A549 (cell line): ENCODE measurements around the gene LRRC70. TPM values are rescaled to one million over a fixed set of nuclear protein-coding genes. Genes with fewer than 3 reads are reported as not detected.

Experiments
- ATAC-seq, 2 experiments: fragments of 200-7000 bp in 1 of 2; fragments of >200 bp in 1 of 2; cut with Nextera tagmentation in 1 of 2; cut with Tn5 transposase in 1 of 2; 3 replicates each; pipeline versions ENCODE4 v1.8.0 to v1.9.1; 2018 to 2020; ENCODE audit warnings: mild to moderate bottlenecking in 1 of 2, moderate library complexity in 1 of 2
- CTCF ChIA-PET: fragments of 300-600 bp; sonication (Branson Sonifier 250); formaldehyde crosslinking; extraction: SDS; loops from one replicate; lab custom pipeline; 2021; ENCODE audit warnings: antibody characterized with exemption, inconsistent platforms; lab: Yijun Ruan, JAX
- POLR2A ChIA-PET: fragments of 350-600 bp; formaldehyde crosslinking; extraction: SDS; loops from one replicate; lab custom pipeline; 2021; ENCODE audit warnings: antibody characterized with exemption, inconsistent platforms; lab: Yijun Ruan, JAX
- DNase-seq, 2 experiments: peaks; one replicate each; pipeline versions ENCODE4 v3.0.0 to v3.0.0-alpha.2; 2011 to 2016; ENCODE audit warnings: low read depth in 1 of 2, low spot score in 1 of 2
- FAIRE-seq: peaks from 2 replicates; lab custom pipeline; 2011; peaks lifted over from hg19 to GRCh38; lab: Jason Lieb, UNC
- H3K27ac ChIP-seq, 2 experiments: fragments of >200 bp; sonication (Bioruptor Twin); formaldehyde crosslinking; 3 replicates each; pipeline ENCODE4 v1.5.1; 2016 to 2017
- H3K4me1 ChIP-seq: fragments of >200 bp; sonication (Bioruptor Twin); formaldehyde crosslinking; 3 replicates; pipeline ENCODE4 v1.6.1; 2016
- H3K4me2 ChIP-seq: fragments of >200 bp; sonication (Bioruptor Twin); formaldehyde crosslinking; 3 replicates; pipeline ENCODE4 v1.6.1; 2016
- H3K4me3 ChIP-seq: fragments of >200 bp; sonication (Bioruptor Twin); formaldehyde crosslinking; 3 replicates; pipeline ENCODE4 v1.5.1; 2016
- H3K9me3 ChIP-seq: fragments of >200 bp; sonication (Bioruptor Twin); formaldehyde crosslinking; 3 replicates; pipeline ENCODE4 v1.6.1; 2016
- BHLHE40 ChIP-seq: IDR thresholded peaks from 2 replicates; pipeline ENCODE4 v1.6.1; 2012; ENCODE audit warnings: low read depth, low read length, inconsistent platforms
- CEBPB ChIP-seq, 2 experiments: fragments of >200 bp in 1 of 2; sonication (Bioruptor Twin) in 1 of 2; formaldehyde crosslinking in 1 of 2; IDR thresholded peaks; 2 replicates each; pipeline ENCODE4 v1.6.1; 2012 to 2016
- E2F6 ChIP-seq: IDR thresholded peaks from 2 replicates; pipeline ENCODE4 v1.6.1; 2012; ENCODE audit warnings: low read depth, borderline replicate concordance
- EP300 ChIP-seq, 2 experiments: fragments of >200 bp; sonication (Bioruptor Twin); formaldehyde crosslinking; IDR thresholded peaks; 2 replicates in 1 of 2; 3 replicates in 1 of 2; pipeline ENCODE4 v1.6.1; 2016 to 2017
- ESRRA ChIP-seq: fragments of 150-350 bp; IDR thresholded peaks from 2 replicates; pipeline ENCODE4 v1.6.1; 2014; ENCODE audit warnings: mild to moderate bottlenecking, low read length, borderline replicate concordance
- FOSB ChIP-seq: fragments of 250-450 bp; sonication (Bioruptor Pico); IDR thresholded peaks from 2 replicates; pipeline ENCODE4 v1.5.0; 2020; ENCODE audit warnings: mild to moderate bottlenecking, moderate library complexity
- HOXA7 ChIP-seq: fragments of 250-450 bp; sonication (Bioruptor Pico); IDR thresholded peaks from 2 replicates; pipeline ENCODE4 v1.5.0; 2020; ENCODE audit warnings: mild to moderate bottlenecking, moderate library complexity
- MAX ChIP-seq: IDR thresholded peaks from 2 replicates; pipeline ENCODE4 v1.6.1; 2012
- NPAS2 ChIP-seq: fragments of 250-450 bp; sonication (Bioruptor Pico); IDR thresholded peaks from 2 replicates; pipeline ENCODE4 v1.8.0; 2022; ENCODE audit warnings: mild to moderate bottlenecking, moderate library complexity, borderline replicate concordance
- NR3C1 ChIP-seq: fragments of >200 bp; sonication (Bioruptor Twin); formaldehyde crosslinking; IDR thresholded peaks from 3 replicates; pipeline ENCODE4 v1.6.1; 2017
- RAD21 ChIP-seq, 2 experiments: fragments of >200 bp in 1 of 2; sonication (Bioruptor Twin) in 1 of 2; formaldehyde crosslinking in 1 of 2; IDR thresholded peaks in 1 of 2; conservative IDR thresholded peaks in 1 of 2; 2 replicates in 1 of 2; 3 replicates in 1 of 2; pipeline ENCODE4 v1.6.1; 2012 to 2018; ENCODE audit warnings: inconsistent platforms in 1 of 2
- RARB ChIP-seq: fragments of 250-450 bp; sonication (Bioruptor Pico); IDR thresholded peaks from 2 replicates; pipeline ENCODE4 v1.8.0; 2021; ENCODE audit warnings: mild to moderate bottlenecking, moderate library complexity
- RCOR1 ChIP-seq: fragments of 150-350 bp; IDR thresholded peaks from 2 replicates; pipeline ENCODE4 v1.6.1; 2014; ENCODE audit warnings: antibody characterized with exemption, low read length, low read depth
- RFX5 ChIP-seq: fragments of 450-650 bp; IDR thresholded peaks from 2 replicates; pipeline ENCODE4 v1.7.1; 2014; ENCODE audit warnings: antibody characterized with exemption, mild to moderate bottlenecking, moderate library complexity
- SMC3 ChIP-seq: fragments of >200 bp; sonication (Bioruptor Twin); formaldehyde crosslinking; IDR thresholded peaks from 3 replicates; pipeline ENCODE4 v1.6.1; 2018; ENCODE audit warnings: inconsistent platforms
- ZC3H11A ChIP-seq: fragments of 450-650 bp; IDR thresholded peaks from 2 replicates; pipeline ENCODE4 v1.6.1; 2014; ENCODE audit warnings: antibody characterized with exemption, mild to moderate bottlenecking
- WGBS: methylation state at CpG from one replicate; pipeline ENCODE4 v1.1.6; 2017; ENCODE audit errors: missing lambda C conversion rate; 5-methylcytosine and 5-hydroxymethylcytosine counted together
- polyA minus RNA-seq: library from RNA; depleted of rRNA, polyadenylated mRNA; stranded (reverse); fragments of >200 nt; gene quantifications from 2 replicates; pipeline ENCODE4 v1.2.3, GENCODE V29; 2011; rRNA and poly(A)+ RNA removed
- polyA plus RNA-seq, 4 experiments: library from polyadenylated mRNA; depleted of rRNA in 3 of 4; stranded (reverse); fragments of >200 nt; fragmentation: RNase III in 1 of 4; extraction: RNeasy Plus Mini Kit Qiagen cat#74134 plus additional on column Dnase treatment in 1 of 4; gene quantifications; 2 replicates in 3 of 4; 3 replicates in 1 of 4; pipeline ENCODE4 v1.2.3, GENCODE V29; 2011 to 2017
- TF ChIP-seq, protein P1 (sequence below): fragments of >200 bp; sonication (Bioruptor Twin); formaldehyde crosslinking; IDR thresholded peaks from 2 replicates; pipeline ENCODE4 v1.6.1; 2016
- TF ChIP-seq, protein P2 (sequence below): fragments of 250-450 bp; sonication (Bioruptor Pico); IDR thresholded peaks from 2 replicates; pipeline ENCODE4 v1.5.0; 2020; ENCODE audit warnings: low read depth, mild to moderate bottlenecking, moderate library complexity

LRRC70 gene
- polyA plus RNA-seq (2011; rRNA removed), result 0.32 and 0.34 TPM in 2 replicates
- 0.09 and 0.17 TPM in 2 replicates for polyA plus RNA-seq (2012; cell fraction: cytosol; rRNA removed)
- 0.55 TPM in 2 replicates for polyA plus RNA-seq (2012; cell fraction: nucleus; rRNA removed)
- polyA plus RNA-seq (2017; fragmentation: RNase III; extraction: RNeasy Plus Mini Kit Qiagen cat#74134 plus additional on column Dnase treatment), result 0.09 TPM in 1 of 3 replicates, not detected in the others
- polyA minus RNA-seq, result 1.6 and 4.2 TPM in 2 replicates

DNA sequence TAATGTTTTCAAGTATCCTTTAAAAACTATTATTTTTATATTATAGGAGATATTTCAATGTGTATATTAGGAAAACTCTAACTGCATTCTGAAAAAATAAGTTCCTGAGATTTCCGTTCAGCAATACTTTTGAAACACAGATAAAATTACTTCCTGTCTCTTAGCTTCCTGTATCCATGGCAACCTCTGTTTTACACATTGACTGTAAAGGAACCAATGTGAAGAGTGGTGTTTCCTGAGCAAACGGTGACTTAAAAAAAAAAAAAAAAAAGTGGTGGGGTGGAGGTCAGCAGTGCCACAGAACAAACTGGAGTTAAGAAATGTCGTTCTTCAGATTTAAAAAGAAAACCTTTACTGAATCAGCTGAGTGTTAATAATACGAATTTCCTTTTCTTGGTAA, at the start of gene LRRC70:
Gene LRRC70, plus strand, starts transcription at position 280 of the 400 bp plus-strand sequence. CDS start 620 bp downstream, outside the sequence.
- CTCF ChIA-PET, result interaction anchor here (0.5 to 1.5 kb wide), 3 partner anchors 11 to 976 kb away, joined by 3 read pairs; no protein-coding TSS in a partner anchor
- H3K9me3 ChIP-seq, result no peaks in the 10 kb centered on the region
- TF ChIP-seq RARB (CRISPR knock-in tag) (no peak), E2F6 (no peak), HOXA7 (no peak), RAD21 (conservative IDR thresholded peaks at IDR 0.05 in 1 of 2, IDR thresholded peaks at IDR 0.05 in 1 of 2) (no peak), BHLHE40 (no peak), RCOR1 (no peak)
- TF ChIP-seq, all 56 proteins: peak for 0
- FAIRE-seq (no peak), DNase-seq (peak in 1 of 2 experiments; percentile 27), ATAC-seq (no peak)
- no peaks in the 10 kb centered on the region for H3K4me1 ChIP-seq
- POLR2A ChIA-PET, result no interaction called here
- H3K27ac ChIP-seq, result no peak within 1 kb of the TSS
- no peak within 1 kb of the TSS for H3K4me3 ChIP-seq
- 84% methylated on average over 4 of the region's 4 CpGs for WGBS
- H3K4me2 ChIP-seq, result no peak within 1 kb of the TSS

DNA sequence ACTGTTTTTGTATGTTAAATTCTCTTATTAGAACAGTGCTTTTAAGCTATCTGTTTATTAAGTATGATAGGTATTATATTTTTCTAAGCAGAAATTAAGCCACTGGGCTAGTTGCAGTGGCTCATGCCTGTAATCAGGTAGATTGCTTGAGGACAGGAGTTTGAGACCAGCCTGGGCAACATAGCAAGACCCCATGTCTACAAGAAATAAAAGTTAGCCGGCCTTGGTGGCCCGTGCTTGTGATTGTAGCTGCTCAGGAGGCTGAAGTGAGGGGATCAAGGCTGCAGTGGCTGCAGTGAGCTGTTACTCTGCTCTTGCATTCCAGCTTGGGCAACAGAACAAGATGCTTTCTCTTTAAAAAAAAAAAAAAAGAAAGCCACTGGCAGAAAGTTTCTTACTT, 45.0 kb upstream of the LRRC70 start:
- no peak overlapping the region for H3K4me2 ChIP-seq
- DNase-seq (no peak), ATAC-seq (no peak), FAIRE-seq (no peak)
- H3K4me3 ChIP-seq, result no peak overlapping the region
- POLR2A ChIA-PET, result no interaction called here
- CTCF ChIA-PET, result no interaction called here
- no peaks in the 10 kb centered on the region for H3K4me1 ChIP-seq
- H3K9me3 ChIP-seq, result no peaks in the 10 kb centered on the region
- no peak overlapping the region for H3K27ac ChIP-seq
- WGBS, result 92% methylated on average over 2 of the region's 2 CpGs
- TF ChIP-seq RFX5 (no peak), BHLHE40 (no peak), ESRRA (no peak)

DNA sequence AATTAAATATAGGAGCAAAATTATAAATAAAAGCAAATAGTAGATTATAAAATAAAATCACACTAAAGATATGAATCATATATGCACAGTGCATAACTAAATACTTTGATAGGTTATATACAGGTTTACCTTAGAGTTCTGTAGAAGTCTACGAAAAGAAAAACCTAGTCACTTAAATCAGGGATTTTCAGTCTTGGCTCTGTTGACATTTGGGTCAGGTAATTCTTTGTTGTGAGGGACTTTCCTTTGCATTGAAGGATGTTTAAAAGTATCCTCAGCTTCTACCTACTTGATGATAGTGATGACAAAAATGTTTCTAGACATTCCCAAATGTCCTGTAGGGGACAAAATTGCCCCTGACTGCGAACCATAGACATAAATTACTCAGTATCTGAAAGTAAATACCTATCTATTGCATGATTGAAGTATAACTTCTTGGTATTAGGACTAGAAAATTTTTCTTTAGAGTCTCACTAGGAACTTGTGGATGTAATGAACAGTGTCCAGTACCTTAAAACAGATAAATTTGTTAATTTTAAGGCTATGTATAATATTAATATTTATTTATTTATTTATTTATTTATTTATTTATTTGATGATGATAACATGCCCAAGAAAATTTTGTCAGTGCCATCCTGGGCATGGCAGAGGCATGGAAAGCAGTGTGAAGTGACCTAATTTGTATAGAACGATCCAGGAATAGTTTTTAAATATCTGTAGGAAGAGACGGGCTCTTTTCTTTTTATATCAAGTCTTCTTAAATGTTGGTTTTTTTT, 44.0 kb upstream of the LRRC70 start:
- FAIRE-seq (no peak), DNase-seq (no peak), ATAC-seq (no peak)
- WGBS, result 48% methylated on average over 4 of the region's 4 CpGs
- TF ChIP-seq HOXA7 (no peak), ZC3H11A (peak; percentile 70)
- Histone ChIP-seq H3K4me3 (no peak overlapping the region), H3K4me2 (no peak overlapping the region), H3K4me1 (no peaks in the 10 kb centered on the region), H3K9me3 (no peaks in the 10 kb centered on the region), H3K27ac (no peak overlapping the region)
- POLR2A ChIA-PET, result no interaction called here
- CTCF ChIA-PET, result no interaction called here

- H3K4me2 ChIP-seq, result no peak overlapping the region
- ChIA-PET POLR2A (no interaction called here), CTCF (no interaction called here)
- DNase-seq, result no peak
- peak; percentile 23 for FAIRE-seq
- no peaks in the 10 kb centered on the region for H3K9me3 ChIP-seq
- WGBS, result 100% methylated on average over 2 of the region's 2 CpGs
- H3K4me1 ChIP-seq, result no peaks in the 10 kb centered on the region
- no peak for ATAC-seq
- H3K27ac ChIP-seq, result no peak overlapping the region
- H3K4me3 ChIP-seq, result no peak overlapping the region
- TF ChIP-seq ESRRA (no peak), CEBPB (IDR thresholded peaks at IDR 0.05) (no peak), NPAS2 (CRISPR knock-in tag) (no peak), SMC3 (no peak), RARB (CRISPR knock-in tag) (no peak), NR3C1 (no peak), FOSB (CRISPR knock-in tag) (no peak), EP300 (IDR thresholded peaks at IDR 0.05) (no peak), MAX (no peak), RAD21 (conservative IDR thresholded peaks at IDR 0.05 in 1 of 2, IDR thresholded peaks at IDR 0.05 in 1 of 2) (no peak)
- TF ChIP-seq, protein P1, sequence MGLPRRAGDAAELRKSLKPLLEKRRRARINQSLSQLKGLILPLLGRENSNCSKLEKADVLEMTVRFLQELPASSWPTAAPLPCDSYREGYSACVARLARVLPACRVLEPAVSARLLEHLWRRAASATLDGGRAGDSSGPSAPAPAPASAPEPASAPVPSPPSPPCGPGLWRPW, result no peak
- TF ChIP-seq, protein P2, sequence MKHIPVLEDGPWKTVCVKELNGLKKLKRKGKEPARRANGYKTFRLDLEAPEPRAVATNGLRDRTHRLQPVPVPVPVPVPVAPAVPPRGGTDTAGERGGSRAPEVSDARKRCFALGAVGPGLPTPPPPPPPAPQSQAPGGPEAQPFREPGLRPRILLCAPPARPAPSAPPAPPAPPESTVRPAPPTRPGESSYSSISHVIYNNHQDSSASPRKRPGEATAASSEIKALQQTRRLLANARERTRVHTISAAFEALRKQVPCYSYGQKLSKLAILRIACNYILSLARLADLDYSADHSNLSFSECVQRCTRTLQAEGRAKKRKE, result no peak
- TF ChIP-seq, all 56 proteins: peak for 0
Observed at GRCh38 chr5:62536232-62536631, 42.4 kb upstream of the LRRC70 start.
